Testis (tissue), 3 donors: ENCODE data around the gene PACS1. TPM values are rescaled to one million over a fixed set of nuclear protein-coding genes. Genes with fewer than 3 reads are reported as not detected.
"Not testable (repeated sequence)": the region's sequence is repeated elsewhere in the genome, so short reads cannot be mapped to it uniquely, and the experiment has no call there.

Experiments used
- DNase-seq: peaks from one replicate; pipeline ENCODE4 v3.0.0-alpha.2; 2019
- H3K27ac ChIP-seq, 2 donors: fragments of 200-600 bp; sonication (generic); one replicate each; pipeline ENCODE4 v1.5.1; 2019
- H3K27me3 ChIP-seq: fragments of 200-600 bp; sonication (generic); one replicate; pipeline ENCODE4 v1.5.1; 2019
- H3K36me3 ChIP-seq: fragments of 200-600 bp; sonication (generic); one replicate; pipeline ENCODE4 v1.5.1; 2017; ENCODE audit warnings: low read depth; ENCODE audit errors: missing control alignments
- H3K4me1 ChIP-seq: fragments of 200-600 bp; sonication (generic); one replicate; pipeline ENCODE4 v1.5.1; 2019
- H3K4me3 ChIP-seq, 2 donors: fragments of 200-600 bp; sonication (generic); one replicate each; pipeline ENCODE4 v1.5.1; 2017 to 2019
- H3K9me3 ChIP-seq: fragments of 200-600 bp; sonication (generic); one replicate; pipeline ENCODE4 v1.5.1; 2017
- CTCF ChIP-seq, 3 experiments: fragments of 450-650 bp in 2 of 3; fragments of 200-600 bp in 1 of 3; sonication (generic) in 1 of 3; IDR thresholded peaks; one replicate each; pipeline ENCODE4 v1.5.1; 2016 to 2019; ENCODE audit warnings: antibody characterized with exemption in 3 of 3, mild to moderate bottlenecking in 2 of 3, moderate library complexity in 1 of 3
- POLR2A ChIP-seq: fragments of 450-650 bp; IDR thresholded peaks from one replicate; pipeline ENCODE4 v1.6.1; 2017; ENCODE audit warnings: antibody characterized with exemption, mild to moderate bottlenecking, moderate library complexity
- WGBS, 2 donors: methylation state at CpG; one replicate each; pipeline ENCODE4 v1.1.5; 2018; 5-methylcytosine and 5-hydroxymethylcytosine counted together
- intact Hi-C: fragments of 100-400 bp; cut with DNase I; formaldehyde crosslinking; loops from one replicate; pipeline ENCODE4 v1.15.1; 2023; ENCODE audit warnings: low total_unique reads
- polyA plus RNA-seq: library from polyadenylated mRNA; stranded (reverse); fragments of 350-450 nt; fragmentation: Illumina TruSeq; extraction: RNeasy Lipid Tissue Mini Kit (QIAGEN cat#74804); gene quantifications from one replicate; pipeline ENCODE4 v1.2.3, GENCODE V29; 2014; ENCODE audit warnings: low read depth, low replicate concordance; ENCODE audit not compliant: insufficient read depth
- total RNA-seq, 2 donors: library from RNA; depleted of rRNA; stranded (reverse); fragments of >200 nt; gene quantifications; one replicate each; pipeline ENCODE4 v1.2.3, GENCODE V29; 2016

Gene PACS1
- total and polyA plus RNA-seq, 3 donors from 2014 or later, result 111 to 131 (median 130) TPM

- no peak for TF ChIP-seq POLR2A
- no peak for TF ChIP-seq CTCF (IDR thresholded peaks at IDR 0.05)
- no peak for DNase-seq
- no peaks in the 10 kb centered on the region for H3K9me3 ChIP-seq
- WGBS, 2 donors, result 88 to 90% methylated on average over 6 of the region's 6 CpGs
- no peaks in the 10 kb centered on the region for H3K36me3 ChIP-seq
- no peaks in the 10 kb centered on the region for H3K27me3 ChIP-seq
- no peaks in the 10 kb centered on the region for H3K4me1 ChIP-seq
- H3K4me3 ChIP-seq, result no peak overlapping the region
- intact Hi-C loops, result no loop called here
- no peak overlapping the region for H3K27ac ChIP-seq
Observed at GRCh38 chr11:66248903-66249302, 178.8 kb downstream of the PACS1 start.

- intact Hi-C loops, result no loop called here
- no peak for DNase-seq
- no peaks in the 10 kb centered on the region for H3K27me3 ChIP-seq
- H3K4me1 ChIP-seq, result no peaks in the 10 kb centered on the region
- H3K27ac ChIP-seq, result no peak overlapping the region
- TF ChIP-seq CTCF (IDR thresholded peaks at IDR 0.05) (no peak), POLR2A (no peak)
- no peak overlapping the region for H3K4me3 ChIP-seq
- H3K36me3 ChIP-seq, result no peaks in the 10 kb centered on the region
- no peaks in the 10 kb centered on the region for H3K9me3 ChIP-seq
- WGBS, 2 donors, result 76 to 78% methylated on average over 7 of the region's 7 CpGs
Observed at GRCh38 chr11:66251809-66252208, 181.7 kb downstream of the PACS1 start.

- H3K4me1 ChIP-seq, DNase-seq, H3K36me3 ChIP-seq, H3K4me3 ChIP-seq, H3K27me3 ChIP-seq, H3K9me3 ChIP-seq, intact Hi-C loops, H3K27ac ChIP-seq: not testable (repeated sequence)
- WGBS, 2 donors, result 69 to 71% methylated on average over 6 of the region's 6 CpGs
Observed at GRCh38 chr11:66253081-66253480, 183.0 kb downstream of the PACS1 start.

GRCh38 chr11:66258473-66258893 is 188.4 kb downstream of the PACS1 start:
- Histone ChIP-seq H3K4me1 (peaks cover 6% of the 10 kb centered on the region), H3K9me3 (no peaks in the 10 kb centered on the region), H3K27ac (peak overlapping the region; percentile 71 to 82), H3K27me3 (no peaks in the 10 kb centered on the region), H3K36me3 (no peaks in the 10 kb centered on the region), H3K4me3 (peak overlapping the region; percentile 90 to 94)
- 2 to 3% methylated on average over 16 to 28 of the region's 28 CpGs for WGBS, 2 donors
- intact Hi-C loops, result no loop called here
- no peak for DNase-seq
- peak in 1 of 3 experiments; percentile 3 for TF ChIP-seq CTCF (IDR thresholded peaks at IDR 0.05)
- TF ChIP-seq POLR2A, result no peak

- H3K9me3 ChIP-seq, result no peaks in the 10 kb centered on the region
- TF ChIP-seq CTCF (IDR thresholded peaks at IDR 0.05), result no peak
- no peak for TF ChIP-seq POLR2A
- no peak overlapping the region for H3K27ac ChIP-seq
- no peak overlapping the region for H3K4me3 ChIP-seq
- H3K27me3 ChIP-seq, result no peaks in the 10 kb centered on the region
- no peak for DNase-seq
- WGBS, 2 donors, result 89 to 93% methylated on average over 2 of the region's 2 CpGs
- peaks cover 6% of the 10 kb centered on the region for H3K4me1 ChIP-seq
- intact Hi-C loops, result no loop called here
- no peaks in the 10 kb centered on the region for H3K36me3 ChIP-seq
Observed at GRCh38 chr11:66259225-66259624, 189.2 kb downstream of the PACS1 start.
